HG02798 (cell line): ENCODE results near the gene TRIM41.
"Not testable (repeated sequence)": the region's sequence is repeated elsewhere in the genome, so short reads cannot be mapped to it uniquely, and the experiment has no call there.

Experiments used
- ATAC-seq: cut with Tn5 transposase; IDR thresholded peaks from one replicate; pipeline ENCODE4 v1.9.1; 2021; ENCODE audit warnings: mild to moderate bottlenecking; ENCODE audit not compliant: unreplicated experiment, poor library complexity

Gene TRIM41

GRCh38 chr5:181281077-181281983 lies 58.2 kb downstream of the TRIM41 start:
- ATAC-seq, result no peak

GRCh38 chr5:181281984-181282316 lies 58.9 kb downstream of the TRIM41 start:
- ATAC-seq, result no peak

GRCh38 chr5:181282415-181282814 lies 59.3 kb downstream of the TRIM41 start:
- ATAC-seq, result not testable (repeated sequence)

- ATAC-seq, result no peak
These were observed 59.8 kb downstream of the TRIM41 start for GRCh38 chr5:181282874-181283273.

DNA sequence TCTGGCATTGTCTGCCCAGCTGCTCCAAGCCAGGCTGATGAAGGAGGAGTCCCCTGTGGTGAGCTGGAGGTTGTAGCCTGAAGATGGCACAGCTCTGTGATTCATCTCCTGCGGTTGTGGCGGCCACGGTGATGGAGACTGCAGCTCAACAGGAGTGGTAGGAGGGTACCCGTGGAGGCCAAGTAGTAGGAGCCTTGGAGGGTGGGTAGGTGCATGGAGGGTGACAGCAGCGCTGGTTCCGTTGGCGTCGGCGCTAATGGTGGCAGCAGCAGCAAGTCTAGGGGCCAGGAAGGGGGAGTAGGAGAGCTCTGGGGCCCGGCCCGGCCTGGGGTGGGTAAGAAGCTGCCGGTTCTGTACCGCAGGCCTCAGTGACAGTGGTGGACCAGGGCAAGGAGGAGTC lies 60.3 kb downstream of the TRIM41 start:
- no peak for ATAC-seq

- not testable (repeated sequence) for ATAC-seq
These were observed 61.0 kb downstream of the TRIM41 start for GRCh38 chr5:181283841-181284755.
